Keratinocyte (primary cell): ENCODE measurements around the gene SPOCK1. TPM values are rescaled to one million over a fixed set of nuclear protein-coding genes. Genes with fewer than 3 reads are reported as not detected.

Experiments used
- DNase-seq: peaks from one replicate; pipeline ENCODE4 v3.0.0-alpha.2; 2011; ENCODE audit warnings: low read depth, missing footprints, low spot score
- FAIRE-seq: peaks from 2 replicates; lab custom pipeline; 2011; peaks lifted over from hg19 to GRCh38; lab: Jason Lieb, UNC
- H2AFZ ChIP-seq: 2 replicates; pipeline ENCODE4 v1.6.0; 2012; ENCODE audit warnings: low read length, control low read depth, inconsistent platforms; ENCODE audit not compliant: control insufficient read depth
- H3K27ac ChIP-seq: 2 replicates; pipeline ENCODE4 v1.5.1; 2011; ENCODE audit warnings: low read length; ENCODE audit not compliant: control insufficient read depth, insufficient read depth
- H3K27me3 ChIP-seq: 3 replicates; pipeline ENCODE4 v1.6.0; 2011; ENCODE audit warnings: low read length; ENCODE audit not compliant: control insufficient read depth, insufficient read depth; ENCODE audit errors: extremely low read depth
- H3K36me3 ChIP-seq, 2 experiments: 2 replicates in 1 of 2; 3 replicates in 1 of 2; pipeline ENCODE4 v1.5.1; 2011; ENCODE audit warnings: low read length in 2 of 2, mild to moderate bottlenecking in 1 of 2; ENCODE audit not compliant: control insufficient read depth in 2 of 2, insufficient read depth in 2 of 2; ENCODE audit errors: extremely low read depth in 1 of 2
- H3K4me1 ChIP-seq: 3 replicates; pipeline ENCODE4 v1.5.1; 2011; ENCODE audit warnings: low read length; ENCODE audit not compliant: control insufficient read depth, insufficient read depth; ENCODE audit errors: extremely low read depth
- H3K4me2 ChIP-seq: 3 replicates; pipeline ENCODE4 v1.6.0; 2011; ENCODE audit warnings: low read depth, low read length; ENCODE audit not compliant: control insufficient read depth, insufficient read depth; ENCODE audit errors: extremely low read depth
- H3K4me3 ChIP-seq, 3 experiments: fragments of 200-600 bp in 1 of 3; sonication (generic) in 1 of 3; 2 replicates in 2 of 3; 3 replicates in 1 of 3; pipeline ENCODE4 v1.5.1; 2011 to 2016; ENCODE audit warnings: low read length in 3 of 3, mild to moderate bottlenecking in 3 of 3, control low read depth in 2 of 3, inconsistent platforms in 1 of 3, low read depth in 1 of 3, mixed read lengths in 1 of 3, mixed run types in 1 of 3, moderate library complexity in 1 of 3; ENCODE audit not compliant: control insufficient read depth in 2 of 3, insufficient read depth in 2 of 3; ENCODE audit errors: extremely low read depth in 1 of 3
- H3K79me2 ChIP-seq: 2 replicates; pipeline ENCODE4 v1.6.0; 2012; ENCODE audit warnings: low read length; ENCODE audit not compliant: control insufficient read depth, insufficient read depth
- H3K9ac ChIP-seq: 3 replicates; pipeline ENCODE4 v1.6.0; 2011; ENCODE audit warnings: low read length; ENCODE audit not compliant: control insufficient read depth, insufficient read depth; ENCODE audit errors: extremely low read depth
- H3K9me1 ChIP-seq: 3 replicates; pipeline ENCODE4 v1.6.0; 2011; ENCODE audit warnings: low read length; ENCODE audit not compliant: control insufficient read depth, insufficient read depth; ENCODE audit errors: extremely low read depth
- H3K9me3 ChIP-seq: 2 replicates; pipeline ENCODE4 v1.5.1; 2012; ENCODE audit warnings: low read depth, low read length; ENCODE audit not compliant: control insufficient read depth
- H4K20me1 ChIP-seq: 3 replicates; pipeline ENCODE4 v1.6.0; 2011; ENCODE audit warnings: low read length; ENCODE audit not compliant: control insufficient read depth, insufficient read depth; ENCODE audit errors: extremely low read depth
- CTCF ChIP-seq, 3 experiments: IDR thresholded peaks in 1 of 3; conservative IDR thresholded peaks in 1 of 3; optimal IDR thresholded peaks in 1 of 3; 2 replicates in 2 of 3; 3 replicates in 1 of 3; pipeline versions ENCODE3 to v1.5.1; 2011; ENCODE audit warnings: low read length in 3 of 3, mild to moderate bottlenecking in 3 of 3, moderate library complexity in 2 of 3, control low read depth in 1 of 3, inconsistent platforms in 1 of 3; ENCODE audit not compliant: insufficient read depth in 2 of 3; ENCODE audit errors: extremely low read depth in 1 of 3
- EZH2 ChIP-seq: IDR thresholded peaks from one replicate; pipeline ENCODE4 v1.6.1; 2012; ENCODE audit warnings: inconsistent platforms, mild to moderate bottlenecking, low read length, moderate library complexity
- dilution Hi-C: fragments of 300-500 bp; cut with MboI; formaldehyde crosslinking; loops from one replicate; pipeline ENCODE4 v1.7.0; 2020; ENCODE audit warnings: low sequenced_read_pairs; ENCODE audit not compliant: extremely low pct_ligation_motif_present
- polyA plus RNA-seq, 5 experiments: library from polyadenylated mRNA; depleted of rRNA in 3 of 5; stranded (reverse) in 3 of 5; stranded (forward) in 1 of 5; unstranded in 1 of 5; fragments of >200 nt; gene quantifications; 1 replicate in 1 of 5; 2 replicates in 3 of 5; 3 replicates in 1 of 5; pipeline versions ENCODE4 v1.2.1 to v1.2.3, GENCODE V29; 2011 to 2012; ENCODE audit warnings: missing spikeins in 2 of 5, low read depth in 1 of 5, low replicate concordance in 1 of 5

SPOCK1 gene
- polyA plus RNA-seq, 1 donor (not counting 4 experiments of a cell fraction or from before 2014, with no cell fraction given) = 5.5 TPM

GRCh38 chr5:137316346-137316736, 182.8 kb downstream of the SPOCK1 start:
- dilution Hi-C loops = no loop called here
- DNase-seq = no peak
- no peak for FAIRE-seq
- H3K27ac ChIP-seq = no peak overlapping the region
- H3K79me2 ChIP-seq = no peaks in the 10 kb centered on the region
- H3K9me3 ChIP-seq = no peaks in the 10 kb centered on the region
- H2AFZ ChIP-seq = no peak overlapping the region
- H3K27me3 ChIP-seq = no peaks in the 10 kb centered on the region
- TF ChIP-seq EZH2 = no peak
- no peak for TF ChIP-seq CTCF (optimal IDR thresholded peaks at IDR 0.05 in 1 of 3, IDR thresholded peaks at IDR 0.05 in 1 of 3, conservative IDR thresholded peaks at IDR 0.05 in 1 of 3; ENCODE audit: extremely low read depth in 1 of 3, insufficient read depth in 2 of 3, low read length in 3 of 3)
- no peaks in the 10 kb centered on the region for H3K9me1 ChIP-seq
- no peak overlapping the region for H3K4me3 ChIP-seq
- no peaks in the 10 kb centered on the region for H3K36me3 ChIP-seq
- H3K4me1 ChIP-seq = peaks cover 5% of the 10 kb centered on the region
- H4K20me1 ChIP-seq = no peaks in the 10 kb centered on the region
- no peak overlapping the region for H3K4me2 ChIP-seq
- H3K9ac ChIP-seq = no peak overlapping the region

GRCh38 chr5:137315534-137316345, 183.4 kb downstream of the SPOCK1 start:
- H3K9ac ChIP-seq = no peak overlapping the region
- DNase-seq = no peak
- no peak overlapping the region for H3K4me2 ChIP-seq
- dilution Hi-C loops = no loop called here
- no peaks in the 10 kb centered on the region for H3K9me3 ChIP-seq
- FAIRE-seq = no peak
- no peak overlapping the region for H2AFZ ChIP-seq
- H3K27ac ChIP-seq = no peak overlapping the region
- no peaks in the 10 kb centered on the region for H3K36me3 ChIP-seq
- H3K4me1 ChIP-seq = peaks cover 7% of the 10 kb centered on the region
- H3K27me3 ChIP-seq = no peaks in the 10 kb centered on the region
- no peaks in the 10 kb centered on the region for H4K20me1 ChIP-seq
- no peak for TF ChIP-seq EZH2
- TF ChIP-seq CTCF (optimal IDR thresholded peaks at IDR 0.05 in 1 of 3, IDR thresholded peaks at IDR 0.05 in 1 of 3, conservative IDR thresholded peaks at IDR 0.05 in 1 of 3; ENCODE audit: extremely low read depth in 1 of 3, insufficient read depth in 2 of 3, low read length in 3 of 3) = no peak
- H3K4me3 ChIP-seq = no peak overlapping the region
- H3K79me2 ChIP-seq = no peaks in the 10 kb centered on the region
- H3K9me1 ChIP-seq = no peaks in the 10 kb centered on the region
